GM12801 (cell line): ENCODE measurements around the gene CAND2.

Experiments used
- CTCF ChIP-seq: IDR thresholded peaks from one replicate; pipeline ENCODE4 v1.5.1; 2011; ENCODE audit warnings: control low read depth; ENCODE audit not compliant: insufficient read length; ENCODE audit errors: extremely low read depth

The CAND2 gene

GRCh38 chr3:12796171-12797123 is at the start of gene CAND2:
Gene CAND2, plus strand, starts transcription at chr3:12796680. Its CDS starts 41 bp downstream, at chr3:12796721.
- TF ChIP-seq CTCF = no peak

- no peak for TF ChIP-seq CTCF
These were observed 48.0 kb upstream of the CAND2 start for GRCh38 chr3:12748477-12748876.

- no peak for TF ChIP-seq CTCF
These were observed 46.3 kb upstream of the CAND2 start for GRCh38 chr3:12750223-12750622.

GRCh38 chr3:12750658-12751071 is 45.8 kb upstream of the CAND2 start:
- TF ChIP-seq CTCF = no peak

- no peak for TF ChIP-seq CTCF
These were observed 44.9 kb upstream of the CAND2 start for GRCh38 chr3:12751571-12751970.

GRCh38 chr3:12752102-12752501 is 44.4 kb upstream of the CAND2 start:
- TF ChIP-seq CTCF = no peak

GRCh38 chr3:12752809-12753208 is 43.7 kb upstream of the CAND2 start:
- TF ChIP-seq CTCF = no peak
